A673 (cell line): ENCODE results near the gene HOXA3. TPM values are rescaled to one million over a fixed set of nuclear protein-coding genes. Genes with fewer than 3 reads are reported as not detected.
A peak's percentile ranks its signal among the peaks of the same experiment; 100 is the strongest.

ENCODE experiments used
- BruUV-seq: library from RNA; stranded (reverse); fragments of 400-500 nt; replicated peaks from 2 replicates; lab custom pipeline; 2021; lab: Mats Ljungman, UMichigan
- CTCF ChIA-PET: fragments of 300-600 bp; sonication (Branson Sonifier 250); formaldehyde crosslinking; loops from one replicate; lab custom pipeline; 2022; ENCODE audit warnings: antibody characterized with exemption; lab: Charles Lee
- POLR2A ChIA-PET: fragments of 300-600 bp; sonication (Branson Sonifier 250); formaldehyde crosslinking; loops from one replicate; lab custom pipeline; 2022; ENCODE audit warnings: antibody characterized with exemption; ENCODE audit not compliant: low non-redundant PET; lab: Charles Lee
- DNase-seq: peaks from one replicate; pipeline ENCODE4 v3.0.0-alpha.2; 2015; ENCODE audit warnings: low spot score
- H3K27ac ChIP-seq: fragments of 200-600 bp; sonication (generic); 2 replicates; pipeline ENCODE4 v1.5.1; 2016; ENCODE audit warnings: mixed run types, low read depth, mild to moderate bottlenecking, mixed read lengths, antibody characterized with exemption, low read length; ENCODE audit not compliant: poor library complexity, severe bottlenecking
- H3K27me3 ChIP-seq: fragments of 200-600 bp; sonication (generic); replicated peaks from 2 replicates; pipeline ENCODE4 v1.6.1; 2017; ENCODE audit warnings: mixed run types, low read depth, mild to moderate bottlenecking, mixed read lengths, antibody characterized with exemption, low read length; ENCODE audit not compliant: insufficient read depth, poor library complexity
- H3K36me3 ChIP-seq: fragments of 200-600 bp; sonication (generic); 2 replicates; pipeline ENCODE4 v1.6.1; 2016; ENCODE audit warnings: mixed run types, mild to moderate bottlenecking, mixed read lengths, antibody characterized with exemption, low read length; ENCODE audit not compliant: insufficient read depth, poor library complexity, severe bottlenecking
- H3K4me1 ChIP-seq: fragments of 200-600 bp; sonication (generic); 2 replicates; pipeline ENCODE4 v1.6.1; 2017; ENCODE audit warnings: mixed run types, mild to moderate bottlenecking, mixed read lengths, antibody characterized with exemption, low read length; ENCODE audit not compliant: insufficient read depth, poor library complexity, severe bottlenecking
- H3K4me3 ChIP-seq: fragments of 200-600 bp; sonication (generic); 2 replicates; pipeline ENCODE4 v1.5.1; 2016; ENCODE audit warnings: low read depth, mixed run types, mild to moderate bottlenecking, mixed read lengths, low read length; ENCODE audit not compliant: poor library complexity, severe bottlenecking
- H3K9me3 ChIP-seq: fragments of 200-600 bp; sonication (generic); 2 replicates; pipeline ENCODE4 v1.6.1; 2016; ENCODE audit warnings: mixed run types, low read depth, mild to moderate bottlenecking, mixed read lengths, antibody characterized with exemption, low read length; ENCODE audit not compliant: poor library complexity, severe bottlenecking
- EZH2 ChIP-seq: fragments of 200-600 bp; sonication (generic); IDR thresholded peaks from 2 replicates; pipeline ENCODE4 v1.6.1; 2017; ENCODE audit warnings: borderline replicate concordance, low read depth, mild to moderate bottlenecking, mixed read lengths, antibody characterized with exemption, low read length; ENCODE audit not compliant: poor library complexity, severe bottlenecking
- intact Hi-C: fragments of 100-400 bp; cut with micrococcal nuclease; formaldehyde crosslinking; loops from one replicate; pipeline ENCODE4 v1.10.0; 2022; ENCODE audit not compliant: unreplicated experiment
- total RNA-seq: library from RNA; stranded (reverse); gene quantifications from 2 replicates; pipeline ENCODE4 v1.2.3, GENCODE V29; 2021
- TF ChIP-seq, protein P1 (sequence below): fragments of 300-800, 200-600 bp; sonication (generic); conservative IDR thresholded peaks from 2 replicates; pipeline ENCODE4 v1.5.1; 2017; ENCODE audit warnings: low read depth, mild to moderate bottlenecking, antibody characterized with exemption, low read length, moderate library complexity, mixed read lengths

Gene HOXA3
- total RNA-seq, 1 experiment from 2014 or later = not detected

DNA sequence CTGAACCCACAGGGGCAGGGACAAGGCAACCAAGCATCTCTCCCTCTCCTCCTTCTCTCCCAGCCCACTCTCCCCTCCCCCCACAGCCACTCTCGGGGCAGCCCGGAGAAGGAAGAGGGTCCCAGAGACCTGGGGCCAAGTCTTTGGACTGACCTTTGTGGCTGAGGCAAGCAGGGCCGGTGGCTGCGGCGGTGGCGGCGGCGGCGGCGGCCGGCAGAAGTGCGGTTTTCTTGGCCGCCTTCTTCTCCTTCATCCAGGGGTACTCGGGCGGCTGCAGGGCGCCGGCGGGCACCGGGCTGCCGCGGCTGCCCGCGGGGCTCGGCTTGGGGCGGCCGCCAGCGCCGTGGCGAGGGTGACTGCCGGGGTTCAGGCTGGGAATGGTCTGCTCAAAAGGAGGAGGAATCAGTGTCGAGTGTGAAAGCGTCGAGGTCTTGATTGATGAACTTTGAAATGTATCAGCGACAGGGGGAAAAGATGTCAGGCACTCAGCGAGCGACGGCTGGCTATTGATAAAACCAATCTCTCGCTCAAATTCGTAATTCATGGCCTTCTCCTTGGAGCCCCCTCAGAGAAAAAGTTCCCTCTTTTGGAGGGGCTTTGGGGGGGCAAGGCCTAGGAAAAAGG is 50.3 kb downstream of the HOXA3 start:
- intact Hi-C loops = no loop called here
- POLR2A ChIA-PET = no interaction called here
- Histone ChIP-seq H3K27me3 (peaks cover 100% of the 10 kb centered on the region), H3K4me3 (no peak overlapping the region), H3K27ac (no peak overlapping the region), H3K9me3 (no peaks in the 10 kb centered on the region), H3K36me3 (no peaks in the 10 kb centered on the region), H3K4me1 (no peaks in the 10 kb centered on the region)
- DNase-seq = no peak
- CTCF ChIA-PET = no interaction called here
- no TSS peak for BruUV-seq
- peak; percentile 66 for TF ChIP-seq EZH2
- TF ChIP-seq, protein P1, sequence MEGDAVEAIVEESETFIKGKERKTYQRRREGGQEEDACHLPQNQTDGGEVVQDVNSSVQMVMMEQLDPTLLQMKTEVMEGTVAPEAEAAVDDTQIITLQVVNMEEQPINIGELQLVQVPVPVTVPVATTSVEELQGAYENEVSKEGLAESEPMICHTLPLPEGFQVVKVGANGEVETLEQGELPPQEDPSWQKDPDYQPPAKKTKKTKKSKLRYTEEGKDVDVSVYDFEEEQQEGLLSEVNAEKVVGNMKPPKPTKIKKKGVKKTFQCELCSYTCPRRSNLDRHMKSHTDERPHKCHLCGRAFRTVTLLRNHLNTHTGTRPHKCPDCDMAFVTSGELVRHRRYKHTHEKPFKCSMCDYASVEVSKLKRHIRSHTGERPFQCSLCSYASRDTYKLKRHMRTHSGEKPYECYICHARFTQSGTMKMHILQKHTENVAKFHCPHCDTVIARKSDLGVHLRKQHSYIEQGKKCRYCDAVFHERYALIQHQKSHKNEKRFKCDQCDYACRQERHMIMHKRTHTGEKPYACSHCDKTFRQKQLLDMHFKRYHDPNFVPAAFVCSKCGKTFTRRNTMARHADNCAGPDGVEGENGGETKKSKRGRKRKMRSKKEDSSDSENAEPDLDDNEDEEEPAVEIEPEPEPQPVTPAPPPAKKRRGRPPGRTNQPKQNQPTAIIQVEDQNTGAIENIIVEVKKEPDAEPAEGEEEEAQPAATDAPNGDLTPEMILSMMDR = no peak

DNA sequence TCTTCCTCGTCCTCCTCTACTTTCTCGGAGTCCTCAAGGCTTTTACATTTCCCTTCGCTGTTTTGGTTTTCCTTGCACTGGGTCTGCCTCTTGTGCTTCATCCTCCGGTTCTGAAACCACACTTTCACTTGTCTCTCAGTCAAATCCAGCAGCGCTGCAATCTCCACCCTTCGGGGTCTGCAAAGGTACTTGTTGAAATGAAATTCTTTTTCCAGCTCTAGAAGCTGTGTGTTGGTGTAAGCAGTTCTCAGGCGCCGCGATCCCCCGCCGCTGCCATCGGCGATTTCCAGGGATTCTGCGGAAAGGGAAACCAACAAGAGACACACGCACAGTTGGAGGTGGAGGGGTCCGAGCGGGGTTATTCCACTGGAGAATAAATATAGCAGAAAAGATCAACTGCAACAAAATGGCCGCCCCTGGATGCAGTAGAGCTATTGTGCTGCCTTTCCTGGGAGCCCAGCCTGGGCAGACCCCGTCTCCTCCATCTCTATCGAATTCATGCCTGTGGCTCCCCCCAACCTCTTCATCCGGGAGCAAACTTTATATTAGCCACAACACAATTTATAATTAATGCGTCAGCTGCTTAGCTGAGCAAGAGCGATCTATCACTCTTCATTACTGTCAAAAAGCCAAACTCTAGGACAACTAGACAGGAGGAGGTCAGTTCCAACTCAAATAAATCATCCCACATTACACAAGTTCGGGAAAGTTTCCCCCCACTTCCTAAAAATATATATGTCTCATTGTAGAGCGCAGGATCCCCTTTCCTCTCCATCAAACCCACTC is 51.0 kb downstream of the HOXA3 start:
- H3K27ac ChIP-seq = no peak overlapping the region
- ChIA-PET POLR2A (no interaction called here), CTCF (no interaction called here)
- H3K36me3 ChIP-seq = no peaks in the 10 kb centered on the region
- BruUV-seq = no TSS peak
- no peak for DNase-seq
- intact Hi-C loops = no loop called here
- TF ChIP-seq, protein P1 = no peak
- TF ChIP-seq EZH2 = peak; percentile 26
- H3K4me1 ChIP-seq = peaks cover 5% of the 10 kb centered on the region
- no peak overlapping the region for H3K4me3 ChIP-seq
- no peaks in the 10 kb centered on the region for H3K9me3 ChIP-seq
- peaks cover 100% of the 10 kb centered on the region for H3K27me3 ChIP-seq

DNA sequence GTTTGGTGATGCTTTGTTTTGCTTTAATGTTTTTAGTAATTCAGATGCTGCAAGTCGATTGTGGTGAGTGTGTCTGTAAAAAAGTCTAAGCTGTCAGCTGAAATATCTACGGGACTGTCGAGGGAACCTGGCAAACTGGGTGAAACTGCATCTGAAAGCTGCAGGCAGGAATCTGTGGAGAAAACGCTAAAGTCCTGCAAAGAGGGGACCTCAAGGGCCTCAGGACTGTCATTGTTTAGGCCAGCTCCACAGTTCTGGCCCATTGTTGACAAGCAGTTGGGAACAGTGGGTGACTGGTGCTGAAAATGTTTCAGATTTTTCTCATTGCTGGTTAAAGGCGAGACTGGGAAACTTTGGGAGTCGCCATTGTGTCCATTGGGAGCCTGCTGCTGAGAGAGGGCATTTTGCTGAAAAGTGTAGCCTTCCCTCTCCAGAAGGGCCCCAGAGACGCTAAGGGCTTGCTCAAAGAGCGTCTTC is 51.7 kb downstream of the HOXA3 start:
- Histone ChIP-seq H3K27ac (no peak overlapping the region), H3K27me3 (peaks cover 100% of the 10 kb centered on the region), H3K36me3 (no peaks in the 10 kb centered on the region), H3K9me3 (no peaks in the 10 kb centered on the region), H3K4me1 (peaks cover 10% of the 10 kb centered on the region), H3K4me3 (no peak overlapping the region)
- TF ChIP-seq, protein P1 = no peak
- TF ChIP-seq EZH2 = no peak
- no peak for DNase-seq
- ChIA-PET POLR2A (no interaction called here), CTCF (no interaction called here)
- no TSS peak for BruUV-seq
- intact Hi-C loops = no loop called here
